Cardiac ventricle fibroblast (primary cell): ENCODE data around the gene NEK2. TPM values are rescaled to one million over a fixed set of nuclear protein-coding genes. Genes with fewer than 3 reads are reported as not detected.

ENCODE experiments used
- total RNA-seq: library from RNA; depleted of rRNA; stranded (reverse); fragments of >200 nt; gene quantifications from 2 replicates; pipeline ENCODE4 v1.2.3, GENCODE V29; 2015

The NEK2 gene
- 0.25 and 3.1 TPM in 2 replicates for total RNA-seq

DNA sequence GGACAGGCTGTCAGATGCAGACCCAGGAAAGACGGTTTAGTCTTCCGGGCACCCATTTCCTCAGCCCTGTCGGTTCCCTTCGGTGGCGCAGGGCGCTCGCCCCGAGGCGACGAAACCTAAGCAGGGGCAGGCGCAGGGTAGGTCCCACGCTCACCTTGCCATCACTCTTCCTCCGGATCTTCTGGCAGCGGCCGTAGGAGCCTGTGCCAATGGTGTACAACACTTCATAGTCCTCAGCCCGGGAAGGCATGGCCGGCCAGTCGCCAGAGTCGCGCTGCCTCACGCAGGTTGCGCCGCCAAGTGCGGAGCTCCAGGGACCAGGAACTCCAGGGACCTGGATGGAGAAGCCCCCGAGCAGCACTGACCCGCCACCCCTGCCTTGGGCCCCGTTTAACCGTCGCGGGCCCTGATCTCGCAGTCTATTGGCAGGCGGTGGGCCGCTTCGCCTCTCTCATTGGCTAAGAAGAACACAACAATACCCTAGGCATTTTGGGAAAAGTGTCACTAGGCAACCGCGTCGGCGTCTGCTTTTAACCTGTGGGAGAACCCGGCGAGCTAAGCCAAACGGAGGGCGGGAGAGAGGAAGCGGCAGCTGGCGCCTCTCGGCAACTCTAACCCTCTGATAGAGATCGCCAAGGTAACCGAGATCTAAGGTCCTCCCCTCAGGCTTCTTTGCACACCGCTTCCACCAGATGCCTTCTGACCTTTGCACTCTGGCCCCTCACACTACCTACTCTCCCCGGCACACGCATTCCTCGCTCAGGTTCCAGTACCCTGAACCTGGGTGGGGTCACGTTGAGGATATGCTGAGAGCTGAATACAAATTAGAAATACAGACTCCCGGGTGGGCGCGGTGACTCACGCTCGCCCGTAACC, at the start of gene NEK2:
Gene NEK2, minus strand, starts transcription at position 392 of the 876 bp plus-strand sequence. Its CDS starts 142 bp downstream, at position 250.

Other genes starting within 250 kb of the NEK2 start
- gene RD3, start 183.5 kb downstream of the NEK2 start, total RNA-seq = not detected in 2 replicates
- gene SLC30A1, start 96.5 kb downstream of the NEK2 start, total RNA-seq = 23.7 and 31.1 TPM in 2 replicates
- gene LPGAT1, start 155.1 kb upstream of the NEK2 start, total RNA-seq = 13.5 and 32.9 TPM in 2 replicates